A549 (cell line): Measurements from ENCODE around the gene PRKD2. TPM values are rescaled to one million over a fixed set of nuclear protein-coding genes. Genes with fewer than 3 reads are reported as not detected.

Source experiments
- ATAC-seq, 2 experiments: fragments of 200-7000 bp in 1 of 2; fragments of >200 bp in 1 of 2; cut with Nextera tagmentation in 1 of 2; cut with Tn5 transposase in 1 of 2; 3 replicates each; pipeline versions ENCODE4 v1.8.0 to v1.9.1; 2018 to 2020; ENCODE audit warnings: mild to moderate bottlenecking in 1 of 2, moderate library complexity in 1 of 2
- CTCF ChIA-PET: fragments of 300-600 bp; sonication (Branson Sonifier 250); formaldehyde crosslinking; extraction: SDS; loops from one replicate; lab custom pipeline; 2021; ENCODE audit warnings: antibody characterized with exemption, inconsistent platforms; lab: Yijun Ruan, JAX
- POLR2A ChIA-PET: fragments of 350-600 bp; formaldehyde crosslinking; extraction: SDS; loops from one replicate; lab custom pipeline; 2021; ENCODE audit warnings: antibody characterized with exemption, inconsistent platforms; lab: Yijun Ruan, JAX
- DNase-seq, 2 experiments: peaks; one replicate each; pipeline versions ENCODE4 v3.0.0 to v3.0.0-alpha.2; 2011 to 2016; ENCODE audit warnings: low read depth in 1 of 2, low spot score in 1 of 2
- FAIRE-seq: peaks from 2 replicates; lab custom pipeline; 2011; peaks lifted over from hg19 to GRCh38; lab: Jason Lieb, UNC
- H3K27ac ChIP-seq, 2 experiments: fragments of >200 bp; sonication (Bioruptor Twin); formaldehyde crosslinking; 3 replicates each; pipeline ENCODE4 v1.5.1; 2016 to 2017
- H3K4me1 ChIP-seq: fragments of >200 bp; sonication (Bioruptor Twin); formaldehyde crosslinking; 3 replicates; pipeline ENCODE4 v1.6.1; 2016
- H3K4me2 ChIP-seq: fragments of >200 bp; sonication (Bioruptor Twin); formaldehyde crosslinking; 3 replicates; pipeline ENCODE4 v1.6.1; 2016
- H3K4me3 ChIP-seq: fragments of >200 bp; sonication (Bioruptor Twin); formaldehyde crosslinking; 3 replicates; pipeline ENCODE4 v1.5.1; 2016
- H3K9me3 ChIP-seq: fragments of >200 bp; sonication (Bioruptor Twin); formaldehyde crosslinking; 3 replicates; pipeline ENCODE4 v1.6.1; 2016
- CBX2 ChIP-seq: fragments of 200-600 bp; sonication (generic); IDR thresholded peaks from 2 replicates; pipeline ENCODE4 v1.6.1; 2016; ENCODE audit warnings: low read depth, mild to moderate bottlenecking, borderline replicate concordance
- CHD2 ChIP-seq: fragments of 150-350 bp; IDR thresholded peaks from 2 replicates; pipeline ENCODE4 v1.6.1; 2014; ENCODE audit warnings: low read length; ENCODE audit not compliant: partially characterized antibody
- EP300 ChIP-seq, 2 experiments: fragments of >200 bp; sonication (Bioruptor Twin); formaldehyde crosslinking; IDR thresholded peaks; 2 replicates in 1 of 2; 3 replicates in 1 of 2; pipeline ENCODE4 v1.6.1; 2016 to 2017
- FOSL2 ChIP-seq, 2 experiments: fragments of 450-650 bp in 1 of 2; fragments of >200 bp in 1 of 2; sonication (Bioruptor Twin) in 1 of 2; formaldehyde crosslinking; IDR thresholded peaks; 2 replicates each; pipeline versions ENCODE4 v1.5.0 to v1.6.1; 2016 to 2020; ENCODE audit warnings: mild to moderate bottlenecking in 1 of 2, moderate library complexity in 1 of 2
- HEYL ChIP-seq: fragments of 250-450 bp; sonication (Bioruptor Pico); IDR thresholded peaks from 2 replicates; pipeline ENCODE4 v1.8.0; 2021; ENCODE audit warnings: mild to moderate bottlenecking, moderate library complexity
- HOXB13 ChIP-seq: fragments of 250-450 bp; sonication (Bioruptor Pico); IDR thresholded peaks from 2 replicates; pipeline ENCODE4 v1.5.0; 2020; ENCODE audit warnings: low read depth, mild to moderate bottlenecking, moderate library complexity
- HOXB5 ChIP-seq: fragments of 250-450 bp; sonication (Bioruptor Pico); IDR thresholded peaks from 2 replicates; pipeline ENCODE4 v1.5.0; 2020; ENCODE audit warnings: mild to moderate bottlenecking, moderate library complexity
- JUNB ChIP-seq: fragments of >200 bp; sonication (Bioruptor Twin); formaldehyde crosslinking; IDR thresholded peaks from 2 replicates; pipeline ENCODE4 v1.6.1; 2016
- MAFK ChIP-seq: fragments of 450-650 bp; IDR thresholded peaks from 2 replicates; pipeline ENCODE4 v1.6.1; 2014; ENCODE audit not compliant: partially characterized antibody
- MAZ ChIP-seq: fragments of 150-350 bp; IDR thresholded peaks from 2 replicates; pipeline ENCODE4 v1.6.1; 2014; ENCODE audit warnings: antibody characterized with exemption, low read depth, low read length, borderline replicate concordance
- MYC ChIP-seq: IDR thresholded peaks from 2 replicates; pipeline ENCODE4 v1.6.1; 2012; ENCODE audit warnings: mild to moderate bottlenecking, inconsistent platforms, low read length, improper control_type of control experiment, borderline replicate concordance
- NR3C1 ChIP-seq: fragments of >200 bp; sonication (Bioruptor Twin); formaldehyde crosslinking; IDR thresholded peaks from 3 replicates; pipeline ENCODE4 v1.6.1; 2017
- PHF8 ChIP-seq: fragments of 200-600 bp; sonication (generic); IDR thresholded peaks from 2 replicates; pipeline ENCODE4 v1.6.1; 2016; ENCODE audit warnings: low read depth, mild to moderate bottlenecking, antibody characterized with exemption, moderate library complexity, borderline replicate concordance
- POLR2A ChIP-seq: IDR thresholded peaks from 2 replicates; pipeline ENCODE4 v1.6.1; 2012; ENCODE audit warnings: mild to moderate bottlenecking, low read length
- RAD21 ChIP-seq, 2 experiments: fragments of >200 bp in 1 of 2; sonication (Bioruptor Twin) in 1 of 2; formaldehyde crosslinking in 1 of 2; IDR thresholded peaks in 1 of 2; conservative IDR thresholded peaks in 1 of 2; 2 replicates in 1 of 2; 3 replicates in 1 of 2; pipeline ENCODE4 v1.6.1; 2012 to 2018; ENCODE audit warnings: inconsistent platforms in 1 of 2
- RARB ChIP-seq: fragments of 250-450 bp; sonication (Bioruptor Pico); IDR thresholded peaks from 2 replicates; pipeline ENCODE4 v1.8.0; 2021; ENCODE audit warnings: mild to moderate bottlenecking, moderate library complexity
- RFX5 ChIP-seq: fragments of 450-650 bp; IDR thresholded peaks from 2 replicates; pipeline ENCODE4 v1.7.1; 2014; ENCODE audit warnings: antibody characterized with exemption, mild to moderate bottlenecking, moderate library complexity
- SREBF2 ChIP-seq: fragments of 450-650 bp; IDR thresholded peaks from 2 replicates; pipeline ENCODE4 v1.6.1; 2014; ENCODE audit warnings: mild to moderate bottlenecking, moderate library complexity
- WGBS: methylation state at CpG from one replicate; pipeline ENCODE4 v1.1.6; 2017; ENCODE audit errors: missing lambda C conversion rate; 5-methylcytosine and 5-hydroxymethylcytosine counted together
- polyA plus RNA-seq, 4 experiments: library from polyadenylated mRNA; depleted of rRNA in 3 of 4; stranded (reverse); fragments of >200 nt; fragmentation: RNase III in 1 of 4; extraction: RNeasy Plus Mini Kit Qiagen cat#74134 plus additional on column Dnase treatment in 1 of 4; gene quantifications; 2 replicates in 3 of 4; 3 replicates in 1 of 4; pipeline ENCODE4 v1.2.3, GENCODE V29; 2011 to 2017
- TF ChIP-seq, protein P1 (sequence below): IDR thresholded peaks from 2 replicates; pipeline ENCODE4 v1.6.1; 2012; ENCODE audit warnings: low read depth, borderline replicate concordance
- TF ChIP-seq, protein P2 (sequence below): fragments of 150-350 bp; IDR thresholded peaks from 2 replicates; pipeline ENCODE4 v1.6.1; 2014; ENCODE audit warnings: low read depth, mild to moderate bottlenecking, low read length
- TF ChIP-seq, protein P3 (sequence below): fragments of >200 bp; sonication (Bioruptor Twin); formaldehyde crosslinking; IDR thresholded peaks from 3 replicates; pipeline ENCODE4 v1.6.1; 2016

PRKD2 gene
- polyA plus RNA-seq, 2 of the 4 experiments (the other 2 are of a cell fraction), result 8.3 to 24.6 TPM

DNA sequence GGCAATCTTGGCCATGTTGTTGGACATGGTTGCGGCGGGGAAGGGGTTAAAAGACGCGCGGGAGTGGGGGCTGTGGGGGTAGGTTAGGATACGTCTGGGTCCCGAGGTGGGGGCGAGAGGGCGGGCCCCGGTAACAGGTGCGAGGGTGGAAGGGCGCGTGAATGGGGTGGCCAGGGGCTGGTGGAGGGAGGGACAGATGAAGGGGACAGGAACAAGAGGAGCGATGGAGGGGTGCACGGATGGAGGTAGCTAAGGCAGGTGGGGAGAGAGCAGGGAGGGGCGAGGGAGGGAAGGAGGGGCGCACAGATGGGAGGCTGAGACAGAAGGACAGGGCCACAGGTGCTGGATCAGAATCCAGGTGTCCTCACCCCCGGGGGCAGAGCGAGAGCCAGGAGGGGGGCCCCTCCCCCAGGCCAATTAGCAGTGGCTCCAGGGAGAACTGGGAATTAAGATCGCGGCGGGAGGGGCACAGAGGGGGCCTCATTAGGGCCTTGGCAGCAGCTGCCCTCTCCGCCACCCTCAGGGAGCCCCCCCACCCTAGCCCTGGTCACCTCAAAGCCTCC is 82.2 kb downstream of the PRKD2 start:
- Histone ChIP-seq H3K4me2 (peak overlapping the region; percentile 100), H3K27ac (peak overlapping the region; percentile 48 to 69; a peak in 5 of 6 replicates), H3K9me3 (no peaks in the 10 kb centered on the region)
- WGBS, result 16% methylated on average over 13 of the region's 23 CpGs
- POLR2A ChIA-PET, result no interaction called here
- DNase-seq, result no peak
- TF ChIP-seq JUNB (no peak), SREBF2 (no peak), HOXB5 (CRISPR knock-in tag) (no peak), POLR2A (no peak), HEYL (CRISPR knock-in tag) (no peak), RFX5 (no peak), MAFK (no peak), RAD21 (conservative IDR thresholded peaks at IDR 0.05 in 1 of 2, IDR thresholded peaks at IDR 0.05 in 1 of 2) (no peak), HOXB13 (CRISPR knock-in tag) (no peak), RARB (CRISPR knock-in tag) (no peak), CHD2 (no peak), NR3C1 (no peak), FOSL2 (IDR thresholded peaks at IDR 0.05) (no peak), FOSL2 (CRISPR knock-in tag; IDR thresholded peaks at IDR 0.05) (no peak), EP300 (IDR thresholded peaks at IDR 0.05) (no peak)
- TF ChIP-seq, protein P1, sequence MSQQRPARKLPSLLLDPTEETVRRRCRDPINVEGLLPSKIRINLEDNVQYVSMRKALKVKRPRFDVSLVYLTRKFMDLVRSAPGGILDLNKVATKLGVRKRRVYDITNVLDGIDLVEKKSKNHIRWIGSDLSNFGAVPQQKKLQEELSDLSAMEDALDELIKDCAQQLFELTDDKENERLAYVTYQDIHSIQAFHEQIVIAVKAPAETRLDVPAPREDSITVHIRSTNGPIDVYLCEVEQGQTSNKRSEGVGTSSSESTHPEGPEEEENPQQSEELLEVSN, result no peak
- TF ChIP-seq, protein P2, sequence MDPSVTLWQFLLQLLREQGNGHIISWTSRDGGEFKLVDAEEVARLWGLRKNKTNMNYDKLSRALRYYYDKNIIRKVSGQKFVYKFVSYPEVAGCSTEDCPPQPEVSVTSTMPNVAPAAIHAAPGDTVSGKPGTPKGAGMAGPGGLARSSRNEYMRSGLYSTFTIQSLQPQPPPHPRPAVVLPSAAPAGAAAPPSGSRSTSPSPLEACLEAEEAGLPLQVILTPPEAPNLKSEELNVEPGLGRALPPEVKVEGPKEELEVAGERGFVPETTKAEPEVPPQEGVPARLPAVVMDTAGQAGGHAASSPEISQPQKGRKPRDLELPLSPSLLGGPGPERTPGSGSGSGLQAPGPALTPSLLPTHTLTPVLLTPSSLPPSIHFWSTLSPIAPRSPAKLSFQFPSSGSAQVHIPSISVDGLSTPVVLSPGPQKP, result no peak
- TF ChIP-seq, protein P3, sequence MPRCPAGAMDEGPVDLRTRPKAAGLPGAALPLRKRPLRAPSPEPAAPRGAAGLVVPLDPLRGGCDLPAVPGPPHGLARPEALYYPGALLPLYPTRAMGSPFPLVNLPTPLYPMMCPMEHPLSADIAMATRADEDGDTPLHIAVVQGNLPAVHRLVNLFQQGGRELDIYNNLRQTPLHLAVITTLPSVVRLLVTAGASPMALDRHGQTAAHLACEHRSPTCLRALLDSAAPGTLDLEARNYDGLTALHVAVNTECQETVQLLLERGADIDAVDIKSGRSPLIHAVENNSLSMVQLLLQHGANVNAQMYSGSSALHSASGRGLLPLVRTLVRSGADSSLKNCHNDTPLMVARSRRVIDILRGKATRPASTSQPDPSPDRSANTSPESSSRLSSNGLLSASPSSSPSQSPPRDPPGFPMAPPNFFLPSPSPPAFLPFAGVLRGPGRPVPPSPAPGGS, result no peak
- TF ChIP-seq, all 56 proteins: peak for 0
- ATAC-seq, result no peak
- Histone ChIP-seq H3K4me1 (peaks cover 26% of the 10 kb centered on the region), H3K4me3 (peak overlapping the region; percentile 53)
- no peak for FAIRE-seq
- CTCF ChIA-PET, result interaction anchor here (0.9 to 28.7 kb wide), 4 partner anchors 27 to 356 kb away, joined by 3 to 737 read pairs (median 103); partner anchors contain the start of genes CALM3 and DACT3

DNA sequence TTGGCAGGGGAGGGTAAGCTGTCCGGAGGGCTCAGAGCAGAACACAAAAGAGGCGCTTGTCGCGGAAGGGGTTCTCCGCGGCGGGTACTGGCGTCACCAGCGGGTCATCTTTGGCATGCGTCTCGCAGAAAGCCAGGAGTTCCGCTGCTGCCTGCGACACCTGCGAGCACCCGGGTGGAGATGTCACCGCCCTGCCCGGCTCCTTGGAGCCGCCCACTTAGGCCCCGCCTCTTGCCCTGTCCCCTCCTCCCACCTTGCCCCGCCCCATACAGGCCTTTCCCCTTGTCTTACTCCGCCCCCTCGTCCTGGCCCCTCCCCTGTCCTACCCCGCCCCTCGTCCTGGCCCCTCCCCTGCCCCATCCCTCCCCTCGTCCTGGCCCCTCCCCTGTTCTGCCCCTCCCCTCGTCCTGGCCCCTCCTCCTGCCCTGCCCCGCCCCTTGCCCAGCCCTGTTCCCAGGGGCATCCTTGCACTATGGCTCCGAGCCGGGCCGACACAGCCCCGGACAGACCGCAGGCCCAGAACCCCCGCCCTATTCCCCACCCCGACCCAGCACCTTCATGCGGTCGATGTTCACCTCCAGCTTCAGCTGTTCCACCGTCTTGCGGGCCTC is 82.8 kb downstream of the PRKD2 start:
- ATAC-seq, result peak; percentile 31 to 75
- Histone ChIP-seq H3K27ac (peak overlapping the region; percentile 48 to 69; a peak in 5 of 6 replicates), H3K4me1 (peaks cover 21% of the 10 kb centered on the region), H3K4me3 (peak overlapping the region; percentile 53), H3K9me3 (no peaks in the 10 kb centered on the region), H3K4me2 (peak overlapping the region; percentile 100)
- peak; percentile 96 to 97 for DNase-seq
- CTCF ChIA-PET, result interaction anchor here (0.9 to 28.7 kb wide), 5 partner anchors 27 to 357 kb away, joined by 3 to 737 read pairs (median 6); partner anchors contain the start of genes CALM3 and DACT3
- 3% methylated on average over 22 of the region's 38 CpGs for WGBS
- no peak for TF ChIP-seq PHF8
- TF ChIP-seq MYC, result 0 out of 2 replicates have a peak, but pooled peaks have one; percentile 47
- 0 out of 2 replicates have a peak, but pooled peaks have one; percentile 8 for TF ChIP-seq MAZ
- no peak for TF ChIP-seq RFX5
- TF ChIP-seq CBX2, result no peak
- POLR2A ChIA-PET, result interaction anchor here (0.6 kb wide), 1 partner anchor 33 kb away, joined by 3 read pairs; the partner anchor contains the start of gene CALM3
- no peak for FAIRE-seq
